ENCODE data around the gene ZNF791.

DNA sequence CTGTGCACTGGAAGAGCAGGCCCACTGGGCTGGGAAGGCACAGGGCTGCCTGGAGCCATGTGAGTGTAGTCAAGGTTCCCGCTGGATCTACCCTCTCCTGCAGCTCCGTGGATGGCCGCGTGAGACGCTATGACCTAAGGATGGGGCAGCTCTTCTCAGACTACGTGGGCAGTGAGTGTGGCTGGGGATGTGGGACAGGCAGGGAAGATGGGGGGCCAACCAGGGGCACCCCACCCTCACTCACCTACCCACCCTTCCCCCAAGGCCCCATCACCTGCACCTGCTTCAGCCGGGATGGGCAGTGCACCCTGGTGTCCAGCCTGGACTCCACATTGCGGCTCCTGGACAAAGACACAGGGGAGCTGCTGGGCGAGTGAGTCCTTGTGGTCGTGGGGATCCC lies 62.0 kb downstream of the ZNF791 start:
- no peak for TF ChIP-seq EZH2phosphoT487 (IDR thresholded peaks at IDR 0.05; ENCODE audit: borderline replicate concordance, low read length)
- TF ChIP-seq, protein P1, sequence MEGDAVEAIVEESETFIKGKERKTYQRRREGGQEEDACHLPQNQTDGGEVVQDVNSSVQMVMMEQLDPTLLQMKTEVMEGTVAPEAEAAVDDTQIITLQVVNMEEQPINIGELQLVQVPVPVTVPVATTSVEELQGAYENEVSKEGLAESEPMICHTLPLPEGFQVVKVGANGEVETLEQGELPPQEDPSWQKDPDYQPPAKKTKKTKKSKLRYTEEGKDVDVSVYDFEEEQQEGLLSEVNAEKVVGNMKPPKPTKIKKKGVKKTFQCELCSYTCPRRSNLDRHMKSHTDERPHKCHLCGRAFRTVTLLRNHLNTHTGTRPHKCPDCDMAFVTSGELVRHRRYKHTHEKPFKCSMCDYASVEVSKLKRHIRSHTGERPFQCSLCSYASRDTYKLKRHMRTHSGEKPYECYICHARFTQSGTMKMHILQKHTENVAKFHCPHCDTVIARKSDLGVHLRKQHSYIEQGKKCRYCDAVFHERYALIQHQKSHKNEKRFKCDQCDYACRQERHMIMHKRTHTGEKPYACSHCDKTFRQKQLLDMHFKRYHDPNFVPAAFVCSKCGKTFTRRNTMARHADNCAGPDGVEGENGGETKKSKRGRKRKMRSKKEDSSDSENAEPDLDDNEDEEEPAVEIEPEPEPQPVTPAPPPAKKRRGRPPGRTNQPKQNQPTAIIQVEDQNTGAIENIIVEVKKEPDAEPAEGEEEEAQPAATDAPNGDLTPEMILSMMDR (IDR thresholded peaks at IDR 0.05; ENCODE audit: low read depth, low read length, poor library complexity, severe bottlenecking): no peak

All from DOHH2 (cell line).